Ectodermal cell (in vitro differentiated cells): Measurements from ENCODE around the gene SNX5.

Source experiments
- H3K27ac ChIP-seq: 2 replicates; pipeline ENCODE4 v1.7.0; 2013; ENCODE audit warnings: mild to moderate bottlenecking, low read depth, low read length; ENCODE audit not compliant: insufficient read depth, poor library complexity, severe bottlenecking
- H3K27me3 ChIP-seq: 2 replicates; pipeline ENCODE4 v1.7.0; 2013; ENCODE audit warnings: mild to moderate bottlenecking, low read length; ENCODE audit not compliant: insufficient read depth, control insufficient read depth, poor library complexity, severe bottlenecking
- H3K36me3 ChIP-seq: one replicate; pipeline ENCODE4 v1.7.0; 2013; ENCODE audit warnings: low read length; ENCODE audit not compliant: control insufficient read depth, insufficient read depth
- H3K4me1 ChIP-seq: one replicate; pipeline ENCODE4 v1.7.0; 2013; ENCODE audit warnings: low read length; ENCODE audit not compliant: control insufficient read depth, insufficient read depth
- H3K4me3 ChIP-seq: 2 replicates; pipeline ENCODE4 v1.7.0; 2013; ENCODE audit warnings: low read depth, low read length, control low read depth; ENCODE audit not compliant: insufficient read depth
- H3K9me3 ChIP-seq: 2 replicates; pipeline ENCODE4 v1.7.0; 2013; ENCODE audit warnings: mild to moderate bottlenecking, low read length, moderate library complexity; ENCODE audit not compliant: control insufficient read depth
- WGBS, 2 experiments: methylation state at CpG; one replicate each; pipeline ENCODE4 v1.1.7; 2013; ENCODE audit warnings: missing lambda C conversion rate in 2 of 2; 5-methylcytosine and 5-hydroxymethylcytosine counted together

The SNX5 gene

DNA sequence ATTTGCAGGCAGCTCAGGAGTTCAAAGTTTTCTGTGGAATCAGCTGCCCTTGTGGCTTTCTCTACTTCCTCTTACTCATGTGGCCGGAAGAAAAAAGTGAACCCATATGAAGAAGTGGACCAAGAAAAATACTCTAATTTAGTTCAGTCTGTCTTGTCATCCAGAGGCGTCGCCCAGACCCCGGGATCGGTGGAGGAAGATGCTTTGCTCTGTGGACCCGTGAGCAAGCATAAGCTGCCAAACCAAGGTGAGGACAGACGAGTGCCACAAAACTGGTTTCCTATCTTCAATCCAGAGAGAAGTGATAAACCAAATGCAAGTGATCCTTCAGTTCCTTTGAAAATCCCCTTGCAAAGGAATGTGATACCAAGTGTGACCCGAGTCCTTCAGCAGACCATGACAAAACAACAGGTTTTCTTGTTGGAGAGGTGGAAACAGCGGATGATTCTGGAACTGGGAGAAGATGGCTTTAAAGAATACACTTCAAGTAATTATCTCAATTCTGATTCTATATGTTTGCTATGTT, 1.4 kb upstream of the SNX5 start:
- Histone ChIP-seq H3K27ac (peak overlapping the region; percentile 100), H3K4me3 (peak overlapping the region; percentile 98), H3K4me1 (peaks cover 17% of the 10 kb centered on the region), H3K27me3 (no peaks in the 10 kb centered on the region), H3K36me3 (no peaks in the 10 kb centered on the region), H3K9me3 (no peaks in the 10 kb centered on the region)
- 4 to 10% methylated on average over 9 of the region's 9 CpGs for WGBS, 2 experiments

DNA sequence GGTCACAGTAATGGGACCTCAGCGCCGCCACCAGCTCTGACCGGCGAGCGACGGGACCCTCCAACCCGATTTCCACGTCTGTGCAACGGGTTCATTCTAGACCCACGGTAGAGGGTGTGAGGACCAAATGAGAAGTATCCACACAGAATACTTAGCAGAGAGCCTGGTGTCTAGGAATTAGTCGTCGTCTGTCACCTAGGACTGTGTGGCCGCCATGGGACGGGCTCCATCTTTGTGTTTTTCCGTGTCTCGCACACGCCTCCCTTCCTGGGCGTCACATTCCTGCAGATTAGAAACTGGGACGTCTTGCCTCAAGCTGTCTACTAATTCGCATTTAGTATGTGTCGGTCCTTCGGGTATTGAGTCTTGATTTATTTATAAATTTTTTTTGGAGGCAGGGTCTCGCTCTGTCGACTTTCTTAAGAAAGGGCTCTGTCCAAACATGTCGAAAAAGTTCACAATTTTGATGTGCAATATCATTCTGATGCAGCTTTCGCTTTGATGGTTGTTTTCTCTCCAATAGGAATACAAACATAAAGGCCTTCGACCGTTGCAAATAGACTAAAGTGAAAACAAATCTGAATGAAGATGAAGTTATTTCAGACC, 787 bp upstream of the SNX5 start:
- peaks cover 17% of the 10 kb centered on the region for H3K4me1 ChIP-seq
- peak overlapping the region; percentile 98 for H3K4me3 ChIP-seq
- H3K27me3 ChIP-seq = no peaks in the 10 kb centered on the region
- H3K36me3 ChIP-seq = no peaks in the 10 kb centered on the region
- peak overlapping the region; percentile 100 for H3K27ac ChIP-seq
- H3K9me3 ChIP-seq = no peaks in the 10 kb centered on the region
- WGBS, 2 experiments = 0% methylated on average over 28 of the region's 28 CpGs

DNA sequence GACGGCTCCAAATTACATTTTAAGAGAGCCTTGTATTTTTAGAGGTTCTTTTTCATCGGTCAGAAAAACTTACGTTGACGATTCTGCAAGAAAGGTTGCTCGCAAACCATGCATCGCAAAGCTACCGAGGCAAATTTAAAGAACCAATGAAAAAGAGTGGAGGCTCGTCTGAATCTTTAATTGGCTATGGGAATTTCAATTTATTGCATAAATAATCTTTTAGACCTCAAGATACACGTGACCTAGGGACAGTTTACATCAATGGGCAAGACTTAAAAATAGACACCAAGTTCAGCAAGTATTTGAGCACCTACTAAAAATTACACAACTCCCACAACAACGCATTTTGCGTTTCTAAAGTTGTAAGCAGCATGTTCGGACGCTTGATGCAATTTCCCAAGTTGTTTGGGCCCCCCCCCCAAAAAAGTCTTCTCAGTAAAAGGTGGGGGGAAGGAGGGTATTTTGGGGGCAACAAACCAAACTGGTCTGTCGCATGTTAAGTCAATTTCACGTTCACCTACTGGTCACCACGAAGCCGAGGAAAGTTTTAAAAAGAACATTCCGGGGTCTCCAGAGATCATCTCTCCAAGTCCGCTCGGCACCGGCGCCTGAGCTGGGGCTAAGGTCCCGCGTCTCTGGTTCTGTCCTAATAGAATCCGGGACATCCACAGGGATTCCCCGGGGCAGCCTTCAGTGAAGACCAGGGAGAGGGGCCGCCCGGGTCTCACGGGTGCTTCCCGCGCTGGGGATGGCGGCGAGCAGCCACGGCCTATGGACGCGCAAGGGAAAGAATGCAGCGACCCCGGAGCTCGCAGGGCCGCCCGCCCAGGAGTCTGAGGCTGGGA, 851 bp downstream of the SNX5 start:
- H3K27me3 ChIP-seq = no peaks in the 10 kb centered on the region
- peak overlapping the region; percentile 100 for H3K27ac ChIP-seq
- H3K4me1 ChIP-seq = peaks cover 11% of the 10 kb centered on the region
- H3K36me3 ChIP-seq = no peaks in the 10 kb centered on the region
- H3K9me3 ChIP-seq = no peaks in the 10 kb centered on the region
- 0% methylated on average over 38 to 41 of the region's 41 CpGs for WGBS, 2 experiments
- peak overlapping the region; percentile 98 for H3K4me3 ChIP-seq

DNA sequence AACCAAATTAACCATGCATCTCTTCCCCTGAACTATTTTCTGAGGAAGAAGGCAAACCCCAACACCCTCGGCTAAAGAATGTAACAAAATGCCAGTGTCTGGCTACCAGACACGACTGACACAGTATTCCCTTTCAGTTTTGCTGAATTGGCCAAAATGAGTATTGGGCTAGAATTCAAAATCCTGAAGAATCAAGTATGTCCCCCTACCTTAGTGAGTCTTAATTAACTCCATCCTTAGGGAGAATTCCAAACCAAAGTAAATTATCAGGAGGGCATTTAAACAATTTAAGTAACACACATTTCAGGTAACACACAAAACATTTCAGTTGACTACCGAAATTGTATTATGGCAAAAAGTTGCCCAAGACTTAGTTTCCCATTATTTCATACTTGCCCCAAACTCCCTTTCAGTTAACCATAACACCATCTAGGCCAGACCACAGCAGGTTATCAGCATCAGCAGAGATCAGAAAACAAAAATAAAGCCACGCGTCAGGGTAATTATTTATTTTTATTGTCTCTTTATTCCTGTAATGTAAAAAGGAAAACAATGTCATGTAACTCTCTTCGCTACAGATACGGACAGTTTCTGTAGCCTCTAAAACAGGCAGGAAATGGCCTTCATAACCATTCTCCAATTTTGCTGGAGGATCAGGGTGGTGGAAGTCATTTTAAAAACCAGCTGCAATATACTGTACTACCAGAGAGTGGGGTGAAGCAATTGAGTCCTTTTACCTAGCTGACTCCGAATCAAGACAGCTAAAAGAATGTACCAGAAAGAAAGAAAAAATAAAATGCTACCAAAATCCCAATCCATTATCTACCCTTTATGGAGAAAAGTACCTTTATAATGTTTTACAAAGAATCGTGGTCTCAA, 1.9 kb downstream of the SNX5 start:
- no peaks in the 10 kb centered on the region for H3K36me3 ChIP-seq
- no peak overlapping the region for H3K27ac ChIP-seq
- peak overlapping the region; percentile 98 for H3K4me3 ChIP-seq
- no peaks in the 10 kb centered on the region for H3K27me3 ChIP-seq
- peaks cover 11% of the 10 kb centered on the region for H3K4me1 ChIP-seq
- H3K9me3 ChIP-seq = no peaks in the 10 kb centered on the region
- WGBS, 2 experiments = 5 to 6% methylated on average over 4 to 5 of the region's 9 CpGs

GRCh38 chr20:17965042-17965697, 3.4 kb downstream of the SNX5 start:
- Histone ChIP-seq H3K27me3 (no peaks in the 10 kb centered on the region), H3K36me3 (no peaks in the 10 kb centered on the region), H3K4me1 (peaks cover 23% of the 10 kb centered on the region), H3K27ac (no peak overlapping the region), H3K4me3 (peak overlapping the region; percentile 98), H3K9me3 (no peaks in the 10 kb centered on the region)
- 37 to 44% methylated on average over 9 of the region's 9 CpGs for WGBS, 2 experiments

DNA sequence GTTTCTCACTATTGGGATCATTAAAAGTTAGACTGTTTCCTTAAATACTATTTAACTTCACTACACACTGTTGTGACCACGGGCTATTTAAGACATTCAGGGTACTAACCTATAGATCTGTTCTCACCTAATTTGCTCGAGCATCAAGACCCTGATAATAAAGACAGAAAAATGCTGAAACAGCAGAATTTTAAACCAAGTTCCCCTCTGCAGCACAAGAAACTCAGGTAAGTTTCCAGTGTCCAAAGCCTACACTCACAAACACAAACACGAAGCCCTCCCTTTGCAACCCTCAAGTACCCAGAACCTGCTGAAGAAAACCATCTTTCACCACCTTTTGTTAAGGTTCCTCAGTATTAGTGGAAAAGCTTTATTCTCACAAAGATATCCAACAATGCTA, 4.0 kb downstream of the SNX5 start:
- H3K36me3 ChIP-seq = no peaks in the 10 kb centered on the region
- H3K9me3 ChIP-seq = no peaks in the 10 kb centered on the region
- H3K27ac ChIP-seq = no peak overlapping the region
- H3K4me1 ChIP-seq = peaks cover 23% of the 10 kb centered on the region
- H3K4me3 ChIP-seq = peak overlapping the region; percentile 98
- 54 to 63% methylated on average over 3 of the region's 3 CpGs for WGBS, 2 experiments
- H3K27me3 ChIP-seq = no peaks in the 10 kb centered on the region

- Histone ChIP-seq H3K4me3 (no peak overlapping the region), H3K36me3 (no peaks in the 10 kb centered on the region), H3K9me3 (no peaks in the 10 kb centered on the region), H3K27me3 (no peaks in the 10 kb centered on the region), H3K4me1 (peaks cover 23% of the 10 kb centered on the region), H3K27ac (no peak overlapping the region)
- 84 to 85% methylated on average over 1 of the region's 1 CpG for WGBS, 2 experiments
Observed at GRCh38 chr20:17964073-17964472, 4.5 kb downstream of the SNX5 start.

DNA sequence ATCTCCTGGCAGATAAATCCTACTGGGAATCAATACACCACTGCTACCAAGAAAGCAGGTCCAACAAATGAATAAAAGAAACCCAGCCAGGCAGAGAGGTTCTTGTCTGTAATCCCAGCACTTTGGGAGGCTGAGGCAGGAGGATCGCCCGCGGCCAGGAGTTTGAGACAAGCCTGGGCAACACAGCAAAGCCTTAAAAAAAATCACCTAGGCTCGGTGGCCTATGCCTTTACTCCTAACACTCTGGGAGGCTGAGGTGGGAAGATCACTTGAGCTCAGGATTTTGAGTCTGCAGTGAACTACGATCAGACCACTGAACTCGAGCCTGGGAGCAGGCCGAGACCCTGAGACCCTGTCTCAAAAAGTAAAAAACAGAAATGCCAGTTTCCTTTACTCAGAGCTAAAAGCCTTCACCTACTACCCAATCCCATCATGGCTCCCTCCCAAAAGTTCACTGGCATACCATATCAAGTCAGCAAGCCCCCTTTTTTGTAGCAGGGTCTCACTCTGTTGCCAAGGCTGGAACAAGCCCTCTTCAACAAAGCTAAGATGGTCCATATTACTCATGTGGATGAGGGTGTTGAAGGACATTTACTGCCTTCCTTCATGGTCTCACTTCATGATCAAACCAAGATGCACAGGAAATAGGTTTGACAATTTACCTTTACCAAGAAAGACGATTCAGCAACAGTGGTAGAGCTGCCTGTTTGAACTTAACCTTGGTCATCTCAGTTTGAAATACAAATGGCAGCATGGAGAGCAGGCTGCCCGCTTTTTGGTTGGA, 5.3 kb downstream of the SNX5 start:
- H3K27ac ChIP-seq = no peak overlapping the region
- no peaks in the 10 kb centered on the region for H3K36me3 ChIP-seq
- WGBS, 2 experiments = 72 to 79% methylated on average over 9 of the region's 9 CpGs
- no peaks in the 10 kb centered on the region for H3K27me3 ChIP-seq
- no peaks in the 10 kb centered on the region for H3K9me3 ChIP-seq
- peaks cover 23% of the 10 kb centered on the region for H3K4me1 ChIP-seq
- H3K4me3 ChIP-seq = no peak overlapping the region

- WGBS, 2 experiments = 94 to 100% methylated on average over 1 of the region's 1 CpG
- H3K4me3 ChIP-seq = no peak overlapping the region
- H3K27ac ChIP-seq = no peak overlapping the region
- H3K9me3 ChIP-seq = no peaks in the 10 kb centered on the region
- H3K36me3 ChIP-seq = peaks cover under 1% of the 10 kb centered on the region
- H3K27me3 ChIP-seq = no peaks in the 10 kb centered on the region
- peaks cover 23% of the 10 kb centered on the region for H3K4me1 ChIP-seq
Observed at GRCh38 chr20:17961587-17961940, 7.0 kb downstream of the SNX5 start.
